Sigmoid colon (tissue), 4 donors: ENCODE data around the gene CD164L2.

ENCODE experiments used
- CTCF ChIP-seq, 4 experiments: fragments of 450-650 bp in 3 of 4; fragments of 200-600 bp in 1 of 4; IDR thresholded peaks; one replicate each; pipeline ENCODE4 v1.5.1; 2016 to 2019; ENCODE audit warnings: antibody characterized with exemption in 4 of 4, mild to moderate bottlenecking in 3 of 4, moderate library complexity in 2 of 4
- POLR2A ChIP-seq, 2 donors: fragments of 450-650 bp; IDR thresholded peaks; one replicate each; pipeline ENCODE4 v1.6.1; 2016; ENCODE audit warnings: antibody characterized with exemption in 2 of 2, mild to moderate bottlenecking in 2 of 2, moderate library complexity in 2 of 2
- POLR2AphosphoS5 ChIP-seq, 4 donors: sonication (generic); formaldehyde crosslinking; IDR thresholded peaks; one replicate each; pipeline ENCODE4 v1.6.1; 2017; ENCODE audit warnings: antibody characterized with exemption in 4 of 4

DNA sequence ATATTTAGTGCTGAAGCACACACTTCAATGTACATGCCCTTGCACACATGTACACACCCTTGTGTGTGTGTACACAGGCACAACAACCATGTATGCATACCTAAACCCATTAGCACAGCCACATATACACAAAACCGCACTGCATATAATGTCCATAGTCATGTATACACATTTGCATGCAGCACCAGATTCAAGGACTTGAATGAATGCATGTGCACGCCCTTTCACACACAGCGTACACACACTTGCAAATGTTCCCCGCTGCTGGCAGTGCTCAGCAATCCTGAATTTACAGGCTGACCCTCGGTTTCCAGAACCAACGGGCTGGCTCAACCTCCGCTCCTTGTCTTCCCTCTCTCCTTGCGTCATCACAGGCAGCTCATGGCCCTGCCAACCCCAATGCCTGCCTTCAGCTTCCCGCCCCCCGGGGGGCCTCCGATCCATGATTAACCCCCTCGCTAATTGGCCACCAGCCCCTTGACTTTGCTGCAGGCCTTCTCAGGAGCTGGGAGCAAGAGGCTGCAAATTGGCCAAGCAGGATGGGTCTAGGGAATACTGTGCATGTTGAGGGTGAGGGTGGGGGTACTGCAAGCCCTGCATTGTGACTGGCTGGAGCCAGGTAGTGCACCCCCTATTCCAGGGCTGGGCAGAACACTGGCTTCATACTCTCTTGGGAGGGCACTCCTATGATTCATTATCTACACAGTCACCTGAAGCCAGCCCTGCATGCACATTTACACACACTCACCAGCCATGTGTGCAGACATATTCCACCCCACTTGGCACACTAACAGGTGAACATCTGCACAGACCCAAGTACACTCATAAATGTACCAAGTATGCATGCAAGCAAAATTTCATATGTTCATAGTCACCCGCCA is 17.2 kb upstream of the CD164L2 start:
- TF ChIP-seq POLR2A (IDR thresholded peaks at IDR 0.05) = no peak
- no peak for TF ChIP-seq CTCF (IDR thresholded peaks at IDR 0.05)
- TF ChIP-seq POLR2AphosphoS5 (IDR thresholded peaks at IDR 0.05) = peak in 2 of 4 donors; percentile 46 to 47
